ENCODE results near the gene FCGR1A. TPM values are rescaled to one million over a fixed set of nuclear protein-coding genes. Genes with fewer than 3 reads are reported as not detected.
"Not testable (repeated sequence)": the region's sequence is repeated elsewhere in the genome, so short reads cannot be mapped to it uniquely, and the experiment has no call there.

Gene FCGR1A
- total RNA-seq, 1 donor from 2014 or later = not detected

DNA sequence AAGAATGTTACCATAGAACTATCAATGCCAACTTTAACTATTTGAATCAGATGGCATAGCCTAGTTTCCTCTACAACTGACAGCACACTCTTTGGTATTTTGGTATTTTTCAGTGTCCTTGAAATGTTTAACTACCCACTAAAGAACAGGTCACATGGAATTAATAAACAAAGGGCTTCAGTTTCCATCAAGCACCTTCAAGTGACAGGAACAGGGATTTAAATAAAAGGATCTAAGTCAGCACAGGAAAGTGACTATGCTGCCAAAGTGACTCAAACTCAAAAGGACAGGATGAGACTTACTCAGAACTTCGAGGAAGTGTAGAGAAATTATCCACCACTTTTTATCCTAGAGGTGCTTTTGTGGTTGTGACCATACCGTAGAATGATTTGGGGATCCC lies 20.2 kb upstream of the FCGR1A start:
- H3K4me1 Mint-ChIP-seq; H3K9me3 Mint-ChIP-seq; H3K27ac Mint-ChIP-seq (ENCODE audit: unreplicated experiment); H3K36me3 Mint-ChIP-seq (ENCODE audit: low read depth); H3K27me3 Mint-ChIP-seq (ENCODE audit: low read depth); DNase-seq (ENCODE audit: low read depth, low spot score); H3K4me3 Mint-ChIP-seq: not testable (repeated sequence)

DNA sequence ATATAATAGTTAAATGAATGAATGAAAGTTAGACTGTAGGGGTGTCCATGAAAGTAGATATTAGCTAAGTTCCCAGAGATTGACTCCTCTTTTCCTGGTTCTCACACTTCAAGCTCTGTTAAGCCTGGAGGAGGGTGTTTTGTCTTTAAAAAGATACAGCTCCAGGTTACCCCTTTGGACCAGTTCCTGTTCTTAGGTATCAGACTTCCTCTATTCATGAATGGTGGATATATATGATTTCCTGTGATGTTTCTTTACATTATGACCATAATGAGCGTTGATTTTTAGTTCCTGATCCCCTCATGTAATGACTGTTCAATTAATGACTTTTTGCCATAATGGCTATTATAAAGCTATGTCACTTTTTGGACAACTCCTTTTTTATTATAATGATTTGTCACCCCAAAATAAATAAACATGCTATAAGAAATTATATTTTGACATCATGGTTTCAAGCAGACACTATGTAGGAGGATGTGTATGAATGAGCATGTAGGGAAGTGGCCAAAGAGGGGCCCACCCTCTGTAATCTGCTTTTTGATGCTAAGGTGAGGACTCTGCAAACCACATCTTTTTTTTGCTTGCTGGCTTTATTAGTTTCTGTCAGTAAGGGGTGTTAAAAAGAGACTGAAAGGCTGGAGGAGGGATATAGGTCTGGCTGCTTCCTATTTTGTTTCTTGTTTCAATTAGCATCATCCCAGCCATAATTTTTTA lies 18.2 kb upstream of the FCGR1A start:
- not testable (repeated sequence) for DNase-seq (ENCODE audit: low read depth, low spot score); H3K27me3 Mint-ChIP-seq (ENCODE audit: low read depth); H3K9me3 Mint-ChIP-seq; H3K27ac Mint-ChIP-seq (ENCODE audit: unreplicated experiment); H3K36me3 Mint-ChIP-seq (ENCODE audit: low read depth); H3K4me1 Mint-ChIP-seq; H3K4me3 Mint-ChIP-seq

DNA sequence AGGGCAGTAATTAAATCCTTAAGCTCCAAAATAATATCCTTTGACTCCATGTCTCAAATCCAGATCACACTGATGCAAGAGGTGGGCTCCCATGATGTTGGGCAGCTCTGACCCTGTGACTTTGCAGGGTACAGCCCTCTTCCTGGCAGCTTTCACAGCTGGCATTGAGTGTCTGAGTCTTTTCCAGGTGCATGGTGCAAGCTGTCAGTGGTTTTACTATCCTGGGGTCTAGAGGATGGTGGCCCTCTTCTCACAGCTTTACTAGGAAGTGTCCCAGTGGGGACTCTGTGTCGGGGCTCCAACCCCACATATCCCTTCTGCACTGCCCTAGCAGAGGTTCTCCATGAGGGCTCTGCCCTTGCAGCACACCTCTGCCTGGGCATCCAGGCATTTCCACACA lies 16.3 kb upstream of the FCGR1A start:
- not testable (repeated sequence) for H3K4me1 Mint-ChIP-seq; H3K36me3 Mint-ChIP-seq (ENCODE audit: low read depth)

DNA sequence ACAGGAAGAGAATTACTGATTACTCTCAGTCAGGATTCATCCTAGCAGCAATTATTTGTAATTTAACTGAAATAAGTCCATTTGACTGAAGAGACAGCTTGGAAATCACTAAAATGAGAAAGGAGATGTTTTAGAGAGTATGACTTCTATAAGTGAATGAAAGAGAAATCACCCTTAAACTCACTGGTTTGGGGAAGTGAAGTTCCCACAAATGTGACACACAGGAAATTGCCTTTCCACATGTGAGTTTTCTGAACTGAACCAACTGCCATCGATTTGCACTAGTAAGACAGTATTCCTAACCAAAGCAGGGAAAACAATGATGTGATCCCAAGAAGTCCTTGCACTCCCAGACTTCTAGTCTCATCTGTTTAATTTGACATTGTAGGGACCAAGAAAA lies 13.3 kb upstream of the FCGR1A start:
- H3K4me1 Mint-ChIP-seq; H3K27ac Mint-ChIP-seq (ENCODE audit: unreplicated experiment); H3K27me3 Mint-ChIP-seq (ENCODE audit: low read depth); H3K4me3 Mint-ChIP-seq; DNase-seq (ENCODE audit: low read depth, low spot score); H3K9me3 Mint-ChIP-seq; H3K36me3 Mint-ChIP-seq (ENCODE audit: low read depth): not testable (repeated sequence)

More for the DNA sequence above, 16.3 kb upstream of the FCGR1A start:
- not testable (repeated sequence) for H3K9me3 Mint-ChIP-seq; H3K27ac Mint-ChIP-seq (ENCODE audit: unreplicated experiment); DNase-seq (ENCODE audit: low read depth, low spot score); H3K4me3 Mint-ChIP-seq; H3K27me3 Mint-ChIP-seq (ENCODE audit: low read depth)

DNA sequence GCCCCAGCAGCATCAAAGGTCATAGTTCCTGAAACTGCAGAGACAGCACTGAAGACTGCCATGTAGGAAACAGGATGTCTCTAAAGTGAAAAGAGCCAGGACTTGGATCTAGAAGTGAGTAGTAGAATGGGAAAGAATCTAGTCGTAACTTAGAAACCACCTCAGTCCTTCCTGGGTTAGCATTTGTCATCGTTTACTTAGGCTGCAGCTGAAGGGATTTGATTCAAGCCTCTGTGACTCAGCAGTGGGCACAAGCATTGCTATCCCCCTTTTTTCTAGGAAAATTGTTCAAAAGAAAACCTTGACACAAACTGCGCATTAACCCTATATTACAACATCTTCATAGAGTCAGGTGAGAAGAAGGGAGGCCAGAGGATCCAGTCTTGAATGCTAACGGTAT lies 11.8 kb upstream of the FCGR1A start:
- H3K27me3 Mint-ChIP-seq (ENCODE audit: low read depth); H3K27ac Mint-ChIP-seq (ENCODE audit: unreplicated experiment); H3K4me3 Mint-ChIP-seq; H3K4me1 Mint-ChIP-seq; H3K36me3 Mint-ChIP-seq (ENCODE audit: low read depth); DNase-seq (ENCODE audit: low read depth, low spot score); H3K9me3 Mint-ChIP-seq: not testable (repeated sequence)

DNA sequence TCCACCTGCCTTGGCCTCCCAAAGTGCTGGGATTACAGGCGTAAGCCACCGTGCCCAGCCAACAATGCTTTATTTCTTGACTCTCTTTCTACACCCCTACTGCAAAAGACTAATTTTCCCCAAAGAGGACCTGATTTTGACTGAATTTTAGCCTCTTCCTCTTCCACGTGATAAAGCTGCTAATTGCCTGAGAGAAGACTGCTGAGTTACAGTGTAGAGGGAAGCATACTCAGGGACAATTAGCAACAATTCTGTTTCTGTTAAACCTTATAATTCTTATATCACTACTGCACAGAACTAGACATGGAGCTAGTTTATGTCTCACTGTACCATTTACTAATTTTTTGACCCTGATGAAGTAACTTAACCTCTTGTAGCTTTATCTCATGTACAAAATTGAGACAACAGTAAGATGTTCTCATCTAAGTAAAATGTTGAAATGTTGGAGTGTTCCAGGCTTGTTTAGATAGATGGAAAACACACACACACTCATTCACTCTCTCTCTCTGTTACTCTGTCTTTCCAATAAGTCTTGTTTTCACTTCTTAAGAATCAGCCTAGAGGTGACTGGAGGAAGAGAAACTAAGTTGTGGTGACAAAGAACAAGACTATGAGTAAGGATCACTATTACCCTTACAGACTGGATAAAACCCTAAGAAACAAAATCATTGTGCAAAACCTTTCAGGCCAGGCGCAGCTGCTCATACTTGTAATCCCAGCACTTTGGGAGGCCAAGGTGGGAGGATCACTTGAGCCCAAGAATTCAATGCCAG lies 10.7 kb upstream of the FCGR1A start:
- not testable (repeated sequence) for DNase-seq (ENCODE audit: low read depth, low spot score); H3K27me3 Mint-ChIP-seq (ENCODE audit: low read depth); H3K4me1 Mint-ChIP-seq; H3K27ac Mint-ChIP-seq (ENCODE audit: unreplicated experiment); H3K4me3 Mint-ChIP-seq; H3K36me3 Mint-ChIP-seq (ENCODE audit: low read depth); H3K9me3 Mint-ChIP-seq

DNA sequence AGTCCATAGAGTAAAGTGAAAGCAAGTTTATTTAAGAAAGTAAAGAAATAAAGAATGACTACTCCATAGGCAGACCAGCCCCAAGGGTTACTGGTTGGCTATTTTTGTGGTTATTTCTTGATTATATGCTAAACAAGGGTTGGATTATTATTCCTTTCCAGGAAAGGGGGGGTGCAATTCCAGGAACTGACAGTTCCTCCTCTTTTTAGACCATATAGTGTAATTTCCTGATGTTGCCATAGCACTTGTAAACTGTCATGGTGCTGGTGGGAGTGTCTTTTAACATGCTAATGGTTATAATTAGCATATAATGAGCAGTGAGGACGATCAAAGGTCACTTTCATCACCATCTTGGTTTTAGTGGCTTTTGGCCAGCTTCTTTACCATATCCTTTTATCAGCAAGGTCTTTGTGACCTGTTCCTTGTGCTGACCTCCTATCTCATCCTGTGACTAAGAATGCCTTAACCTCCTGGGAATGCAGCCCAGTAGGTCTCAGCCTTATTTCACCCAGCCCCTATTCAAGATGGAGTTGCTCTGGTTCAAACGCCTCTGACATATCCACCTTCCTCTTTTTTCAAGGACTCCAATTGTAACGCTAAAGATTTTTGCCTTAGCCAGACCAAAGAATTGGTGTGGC lies 6.9 kb upstream of the FCGR1A start:
- not testable (repeated sequence) for H3K27me3 Mint-ChIP-seq (ENCODE audit: low read depth); H3K4me1 Mint-ChIP-seq; H3K4me3 Mint-ChIP-seq; H3K36me3 Mint-ChIP-seq (ENCODE audit: low read depth); H3K27ac Mint-ChIP-seq (ENCODE audit: unreplicated experiment); DNase-seq (ENCODE audit: low read depth, low spot score); H3K9me3 Mint-ChIP-seq

DNA sequence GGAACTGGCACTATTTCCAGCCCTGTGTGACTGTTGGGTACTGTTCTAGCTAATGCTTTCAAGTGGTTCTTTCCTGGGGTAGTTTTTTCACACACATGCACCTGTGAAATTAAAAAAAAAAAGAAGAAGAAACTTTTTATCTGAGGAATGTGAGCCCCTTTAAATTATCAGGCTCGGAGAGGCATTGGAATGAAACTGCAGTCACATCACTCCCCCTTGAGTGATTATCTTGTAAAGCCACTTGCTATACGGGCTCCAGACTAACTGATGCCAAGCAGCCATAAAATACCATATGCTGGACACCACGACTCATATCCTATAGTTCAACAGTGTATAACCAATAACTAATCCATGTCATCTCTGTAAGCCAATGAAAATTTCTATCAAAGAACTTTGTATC lies 5.4 kb upstream of the FCGR1A start:
- not testable (repeated sequence) for H3K4me3 Mint-ChIP-seq; H3K4me1 Mint-ChIP-seq; H3K27ac Mint-ChIP-seq (ENCODE audit: unreplicated experiment); DNase-seq (ENCODE audit: low read depth, low spot score); H3K36me3 Mint-ChIP-seq (ENCODE audit: low read depth); H3K27me3 Mint-ChIP-seq (ENCODE audit: low read depth); H3K9me3 Mint-ChIP-seq

DNA sequence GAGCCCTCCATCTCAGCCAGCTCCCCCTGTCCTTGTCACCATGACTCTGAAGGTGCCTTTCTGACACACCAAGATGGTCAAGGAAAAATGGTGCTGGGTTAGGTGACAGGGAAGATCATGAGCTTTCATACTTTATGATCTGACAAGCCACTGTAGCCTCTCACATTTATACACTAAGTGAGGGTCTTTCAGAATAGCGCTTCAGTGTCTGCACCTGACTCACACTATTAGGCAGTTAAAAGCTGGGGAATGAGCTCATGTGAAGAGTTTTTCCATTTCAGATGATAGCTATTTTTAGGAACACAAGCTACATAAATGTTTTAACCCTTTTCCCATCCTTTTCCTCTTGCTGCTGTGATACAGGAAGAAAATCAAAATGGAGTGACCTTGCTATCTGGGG lies 4.2 kb upstream of the FCGR1A start:
- not testable (repeated sequence) for H3K9me3 Mint-ChIP-seq; H3K4me1 Mint-ChIP-seq; H3K27me3 Mint-ChIP-seq (ENCODE audit: low read depth); H3K4me3 Mint-ChIP-seq; DNase-seq (ENCODE audit: low read depth, low spot score); H3K27ac Mint-ChIP-seq (ENCODE audit: unreplicated experiment); H3K36me3 Mint-ChIP-seq (ENCODE audit: low read depth)

DNA sequence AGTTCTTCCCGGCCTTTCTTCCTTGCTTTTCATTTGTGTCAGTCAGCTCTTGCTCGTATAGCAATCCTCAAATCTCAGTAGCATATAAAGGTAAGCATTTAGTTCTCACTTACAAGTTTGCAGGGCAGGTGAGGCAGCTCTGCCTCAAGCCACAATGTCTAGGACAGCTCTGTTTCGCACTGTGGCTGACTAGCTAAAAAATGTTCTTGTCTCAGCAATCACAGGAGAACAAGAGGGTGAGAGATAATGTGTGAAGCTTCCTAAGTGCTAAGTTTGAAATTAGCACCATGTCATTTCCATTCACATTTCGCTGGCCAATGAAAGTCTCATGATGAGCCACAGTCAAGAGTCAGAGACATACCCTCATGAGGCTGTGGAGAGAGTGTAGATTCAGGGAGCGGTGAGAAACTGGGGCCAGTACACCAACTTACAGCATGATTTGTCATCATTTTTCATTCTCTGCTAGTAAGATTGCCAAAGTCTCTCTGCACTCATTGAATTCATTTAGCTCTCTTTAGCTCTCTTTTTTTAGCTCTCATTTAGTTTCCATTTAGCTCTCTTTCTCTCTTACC lies 995 bp upstream of the FCGR1A start:
- DNase-seq (ENCODE audit: low read depth, low spot score); H3K27me3 Mint-ChIP-seq (ENCODE audit: low read depth); H3K4me1 Mint-ChIP-seq; H3K36me3 Mint-ChIP-seq (ENCODE audit: low read depth); H3K9me3 Mint-ChIP-seq; H3K27ac Mint-ChIP-seq (ENCODE audit: unreplicated experiment); H3K4me3 Mint-ChIP-seq: not testable (repeated sequence)

DNA sequence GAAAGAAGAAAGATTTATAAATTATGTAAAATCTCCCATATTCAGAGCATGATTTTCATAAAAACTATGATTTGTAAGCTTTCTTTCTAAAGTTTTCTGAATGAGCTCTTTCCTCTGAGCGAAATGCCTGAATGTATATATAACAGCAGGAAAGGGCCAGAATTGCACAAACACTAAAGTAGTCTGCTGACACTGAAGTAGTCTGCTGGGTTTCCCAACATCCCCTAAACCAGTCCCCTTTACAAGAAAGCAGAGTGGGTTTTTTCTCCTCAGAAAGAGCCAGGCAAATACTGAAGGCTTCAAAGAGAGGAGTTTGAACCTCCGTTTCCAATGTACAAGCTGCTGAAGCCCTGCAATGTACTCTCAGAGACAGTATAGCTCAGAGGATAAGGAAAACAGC lies 795 bp downstream of the FCGR1A start:
- not testable (repeated sequence) for H3K27ac Mint-ChIP-seq (ENCODE audit: unreplicated experiment); H3K4me3 Mint-ChIP-seq; H3K27me3 Mint-ChIP-seq (ENCODE audit: low read depth); DNase-seq (ENCODE audit: low read depth, low spot score); H3K9me3 Mint-ChIP-seq; H3K4me1 Mint-ChIP-seq; H3K36me3 Mint-ChIP-seq (ENCODE audit: low read depth)

DNA sequence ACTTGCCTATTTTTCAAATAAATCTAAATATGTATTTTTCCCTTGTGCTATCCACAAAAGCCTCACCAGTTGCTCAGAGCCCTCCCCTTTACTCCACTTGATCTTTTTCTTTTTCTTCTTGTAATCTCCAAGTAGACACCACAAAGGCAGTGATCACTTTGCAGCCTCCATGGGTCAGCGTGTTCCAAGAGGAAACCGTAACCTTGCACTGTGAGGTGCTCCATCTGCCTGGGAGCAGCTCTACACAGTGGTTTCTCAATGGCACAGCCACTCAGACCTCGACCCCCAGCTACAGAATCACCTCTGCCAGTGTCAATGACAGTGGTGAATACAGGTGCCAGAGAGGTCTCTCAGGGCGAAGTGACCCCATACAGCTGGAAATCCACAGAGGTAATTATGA lies 1.4 kb downstream of the FCGR1A start:
- H3K4me1 Mint-ChIP-seq; H3K9me3 Mint-ChIP-seq; H3K4me3 Mint-ChIP-seq; H3K27me3 Mint-ChIP-seq (ENCODE audit: low read depth); DNase-seq (ENCODE audit: low read depth, low spot score); H3K36me3 Mint-ChIP-seq (ENCODE audit: low read depth); H3K27ac Mint-ChIP-seq (ENCODE audit: unreplicated experiment): not testable (repeated sequence)

DNA sequence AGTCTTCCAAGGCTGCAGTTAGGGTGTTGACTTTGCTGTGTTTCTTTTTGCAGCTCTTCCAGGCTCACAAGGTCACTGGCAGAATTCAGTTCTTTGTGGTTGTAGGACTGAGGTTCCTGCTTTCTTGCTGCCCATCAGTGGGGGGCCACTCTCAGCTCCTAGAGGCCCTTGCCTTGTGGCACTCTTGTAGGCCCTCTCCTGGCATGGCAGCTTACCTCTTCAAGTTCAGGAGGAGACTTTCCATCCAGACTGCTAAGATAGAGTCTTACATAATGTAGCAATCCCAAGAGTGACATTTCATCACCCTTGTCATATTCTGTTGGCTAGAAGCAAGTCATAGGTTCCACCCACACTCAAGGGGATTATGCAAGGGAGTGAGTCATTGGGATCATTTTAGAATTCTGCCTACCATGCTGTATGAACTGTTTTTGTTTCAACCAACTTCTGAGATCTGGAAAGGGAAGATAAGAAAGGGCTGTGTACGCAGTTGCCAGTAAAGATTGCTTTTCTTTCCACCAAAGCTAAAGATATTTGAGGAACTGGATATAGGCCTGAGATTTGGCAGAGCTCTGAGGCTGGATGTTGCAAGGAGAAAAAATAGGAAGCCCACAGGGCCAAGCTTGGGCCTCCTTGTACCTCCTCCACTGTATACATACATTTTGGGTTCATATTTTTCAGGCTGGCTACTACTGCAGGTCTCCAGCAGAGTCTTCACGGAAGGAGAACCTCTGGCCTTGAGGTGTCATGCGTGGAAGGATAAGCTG lies 5.4 kb downstream of the FCGR1A start:
- not testable (repeated sequence) for H3K4me1 Mint-ChIP-seq; H3K9me3 Mint-ChIP-seq; H3K4me3 Mint-ChIP-seq; DNase-seq (ENCODE audit: low read depth, low spot score); H3K27me3 Mint-ChIP-seq (ENCODE audit: low read depth); H3K27ac Mint-ChIP-seq (ENCODE audit: unreplicated experiment); H3K36me3 Mint-ChIP-seq (ENCODE audit: low read depth)
